Endothelial cell of umbilical vein (primary cell): ENCODE data around the gene LIPM. TPM values are rescaled to one million over a fixed set of nuclear protein-coding genes. Genes with fewer than 3 reads are reported as not detected.

ENCODE experiments used
- BruUV-seq: library from RNA; stranded (reverse); fragments of 400-500 nt; replicated peaks from 2 replicates; lab custom pipeline; 2021; lab: Mats Ljungman, UMichigan
- CTCF ChIA-PET: fragments of 300-600, 350-600 bp; sonication (Branson Sonifier 250); formaldehyde crosslinking; loops from one replicate; lab custom pipeline; 2021; ENCODE audit warnings: antibody characterized with exemption, inconsistent platforms; lab: Charles Lee
- POLR2A ChIA-PET: fragments of 300-600, 350-600 bp; sonication (Branson Sonifier 250); formaldehyde crosslinking; loops from one replicate; lab custom pipeline; 2021; ENCODE audit warnings: antibody characterized with exemption, inconsistent platforms; lab: Charles Lee
- DNase-seq: peaks from one replicate; pipeline ENCODE4 v3.0.0-alpha.2; 2011; ENCODE audit warnings: low read depth, low spot score
- FAIRE-seq: peaks from 2 replicates; lab custom pipeline; 2011; peaks lifted over from hg19 to GRCh38; lab: Jason Lieb, UNC
- H2AFZ ChIP-seq: 2 replicates; pipeline ENCODE4 v1.6.0; 2012; ENCODE audit warnings: low read depth, low read length, control low read depth, inconsistent platforms
- H3K27ac ChIP-seq: 2 replicates; pipeline ENCODE4 v1.5.1; 2011; ENCODE audit warnings: low read depth, mild to moderate bottlenecking, control low read depth, low read length, moderate library complexity; ENCODE audit not compliant: insufficient read depth
- H3K27me3 ChIP-seq, 2 experiments: 2 replicates each; pipeline versions ENCODE4 v1.6.0 to v1.6.1; 2011; ENCODE audit warnings: low read length in 2 of 2, mixed read lengths in 1 of 2; ENCODE audit not compliant: control insufficient read depth in 2 of 2, insufficient read depth in 2 of 2
- H3K36me3 ChIP-seq, 2 experiments: 2 replicates in 1 of 2; 3 replicates in 1 of 2; pipeline ENCODE4 v1.5.1; 2011; ENCODE audit warnings: low read length in 2 of 2, mild to moderate bottlenecking in 1 of 2, moderate library complexity in 1 of 2; ENCODE audit not compliant: control insufficient read depth in 2 of 2, insufficient read depth in 2 of 2; ENCODE audit errors: extremely low read depth in 1 of 2
- H3K4me1 ChIP-seq: 3 replicates; pipeline ENCODE4 v1.5.1; 2011; ENCODE audit warnings: mild to moderate bottlenecking, low read length; ENCODE audit not compliant: control insufficient read depth, insufficient read depth; ENCODE audit errors: extremely low read depth
- H3K4me2 ChIP-seq: 2 replicates; pipeline ENCODE4 v1.6.1; 2011; ENCODE audit warnings: low read length, control low read depth, mixed read lengths; ENCODE audit not compliant: insufficient read depth
- H3K4me3 ChIP-seq, 3 experiments: fragments of 200-600 bp in 1 of 3; sonication (generic), shearing (Covaris generic) in 1 of 3; replicated peaks in 1 of 3; 2 replicates each; pipeline ENCODE4 v1.5.1; 2011 to 2016; ENCODE audit warnings: control low read depth in 3 of 3, low read length in 3 of 3, mild to moderate bottlenecking in 2 of 3, inconsistent platforms in 1 of 3, low read depth in 1 of 3, moderate library complexity in 1 of 3; ENCODE audit not compliant: insufficient read depth in 1 of 3
- H3K79me2 ChIP-seq: 2 replicates; pipeline ENCODE4 v1.6.0; 2012; ENCODE audit warnings: low read length, inconsistent platforms; ENCODE audit not compliant: control insufficient read depth, insufficient read depth
- H3K9ac ChIP-seq: replicated peaks from 2 replicates; pipeline ENCODE3; 2011; ENCODE audit warnings: low read length, control low read depth; ENCODE audit not compliant: insufficient read depth; ENCODE audit errors: extremely low read depth
- H3K9me1 ChIP-seq: replicated peaks from 3 replicates; pipeline ENCODE4 v1.6.0; 2011; ENCODE audit warnings: mild to moderate bottlenecking, low read length; ENCODE audit not compliant: control insufficient read depth, insufficient read depth; ENCODE audit errors: extremely low read depth
- H3K9me3 ChIP-seq: replicated peaks from 2 replicates; pipeline ENCODE4 v1.5.1; 2012; ENCODE audit warnings: low read length, inconsistent platforms; ENCODE audit not compliant: control insufficient read depth, insufficient read depth
- H4K20me1 ChIP-seq: replicated peaks from 2 replicates; pipeline ENCODE3; 2011; ENCODE audit warnings: mild to moderate bottlenecking, low read length; ENCODE audit not compliant: control insufficient read depth, insufficient read depth; ENCODE audit errors: extremely low read depth
- CTCF ChIP-seq, 2 donors: IDR thresholded peaks; 1 replicate in 1 of 2; 2 replicates in 1 of 2; pipeline ENCODE4 v1.5.1; 2011; ENCODE audit warnings: low read length in 2 of 2, mild to moderate bottlenecking in 2 of 2, moderate library complexity in 2 of 2, control low read depth in 1 of 2, inconsistent platforms in 1 of 2, low read depth in 1 of 2; ENCODE audit not compliant: insufficient read depth in 1 of 2; ENCODE audit errors: extremely low read depth in 1 of 2
- EZH2 ChIP-seq: IDR thresholded peaks from 2 replicates; pipeline ENCODE4 v1.6.1; 2012; ENCODE audit warnings: borderline replicate concordance, low read depth, mild to moderate bottlenecking, moderate library complexity, low read length, inconsistent platforms; ENCODE audit not compliant: severe bottlenecking
- FOS ChIP-seq: IDR thresholded peaks from 2 replicates; pipeline ENCODE4 v1.6.1; 2011; ENCODE audit warnings: mild to moderate bottlenecking, low read length, moderate library complexity, borderline replicate concordance; ENCODE audit not compliant: insufficient read depth
- GATA2 ChIP-seq: IDR thresholded peaks from 2 replicates; pipeline ENCODE4 v1.7.0; 2011; ENCODE audit warnings: low read depth, mild to moderate bottlenecking, moderate library complexity, mixed read lengths, low read length; ENCODE audit not compliant: insufficient read length, insufficient read depth
- JUN ChIP-seq: IDR thresholded peaks from 2 replicates; pipeline ENCODE4 v1.6.1; 2011; ENCODE audit warnings: borderline replicate concordance, low read depth; ENCODE audit not compliant: insufficient read length, insufficient read depth
- MYC ChIP-seq: IDR thresholded peaks from one replicate; pipeline ENCODE4 v1.6.1; 2011; ENCODE audit warnings: mild to moderate bottlenecking, low read depth, low read length
- POLR2A ChIP-seq: IDR thresholded peaks from 2 replicates; pipeline ENCODE4 v1.6.1; 2012; ENCODE audit warnings: low read depth, mild to moderate bottlenecking, control low read depth, low read length
- POLR2AphosphoS5 ChIP-seq: IDR thresholded peaks from 2 replicates; pipeline ENCODE4 v1.6.1; 2012; ENCODE audit warnings: low read depth, mild to moderate bottlenecking, control low read depth, low read length, moderate library complexity; ENCODE audit not compliant: insufficient read depth
- dilution Hi-C: fragments of 300-500 bp; cut with MboI; formaldehyde crosslinking; loops from one replicate; pipeline ENCODE4 v1.15.0; 2019; ENCODE audit warnings: low sequenced_read_pairs; ENCODE audit not compliant: extremely low pct_ligation_motif_present
- intact Hi-C: fragments of 100-400 bp; cut with micrococcal nuclease; formaldehyde crosslinking; loops from one replicate; pipeline ENCODE4 v1.10.0; 2022
- polyA plus RNA-seq, 4 experiments: library from polyadenylated mRNA; depleted of rRNA in 3 of 4; stranded (reverse) in 3 of 4; unstranded in 1 of 4; fragments of >200 nt; gene quantifications; 2 replicates each; pipeline versions ENCODE4 v1.2.1 to v1.2.3, GENCODE V29; 2011 to 2012; ENCODE audit warnings: missing spikeins in 1 of 4
- total RNA-seq: library from RNA; stranded (reverse); gene quantifications from 2 replicates; pipeline ENCODE4 v1.2.3, GENCODE V29; 2021
- TF ChIP-seq, protein P1 (sequence below): IDR thresholded peaks from 2 replicates; pipeline ENCODE4 v1.6.1; 2011; ENCODE audit not compliant: insufficient read depth, insufficient read length

Gene LIPM
- total and polyA plus RNA-seq, 2 donors (not counting 3 experiments of a cell fraction or from before 2014, with no cell fraction given) = not detected

- POLR2A ChIA-PET = no interaction called here
- FAIRE-seq (no peak), DNase-seq (no peak)
- CTCF ChIA-PET = no interaction called here
- no TSS peak for BruUV-seq
- H4K20me1 ChIP-seq = no peaks in the 10 kb centered on the region
- no peak overlapping the region for H3K9ac ChIP-seq
- no peak overlapping the region for H2AFZ ChIP-seq
- TF ChIP-seq, protein P1, sequence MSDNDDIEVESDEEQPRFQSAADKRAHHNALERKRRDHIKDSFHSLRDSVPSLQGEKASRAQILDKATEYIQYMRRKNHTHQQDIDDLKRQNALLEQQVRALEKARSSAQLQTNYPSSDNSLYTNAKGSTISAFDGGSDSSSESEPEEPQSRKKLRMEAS = no peak
- TF ChIP-seq GATA2 (no peak), JUN (no peak), EZH2 (no peak), POLR2AphosphoS5 (no peak), MYC (no peak), POLR2A (no peak), CTCF (IDR thresholded peaks at IDR 0.05; ENCODE audit: extremely low read depth in 1 of 2, insufficient read depth in 1 of 2, low read depth in 1 of 2, low read length in 2 of 2) (no peak), FOS (no peak)
- peaks cover 0 to 7% of the 10 kb centered on the region in 2 experiments for H3K27me3 ChIP-seq
- H3K36me3 ChIP-seq = no peaks in the 10 kb centered on the region
- no peaks in the 10 kb centered on the region for H3K9me3 ChIP-seq
- intact Hi-C loops (no loop called here), dilution Hi-C loops (no loop called here)
- no peak overlapping the region for H3K4me2 ChIP-seq
- no peak overlapping the region for H3K27ac ChIP-seq
- H3K79me2 ChIP-seq = no peaks in the 10 kb centered on the region
- H3K4me3 ChIP-seq = no peak overlapping the region
- no peaks in the 10 kb centered on the region for H3K4me1 ChIP-seq
- no peaks in the 10 kb centered on the region for H3K9me1 ChIP-seq
These were observed 16.8 kb downstream of the LIPM start for GRCh38 chr10:88819290-88819689.
